Measurements from ENCODE around the gene DHX36.

DHX36 gene

GRCh38 chr3:154294016-154294415 lies 30.3 kb downstream of the DHX36 start:
- no peak for DNase-seq (ENCODE audit: low read depth, low spot score)
- H3K4me3 ChIP-seq (ENCODE audit: low read length), result no peak overlapping the region

GRCh38 chr3:154290187-154290586 lies 34.1 kb downstream of the DHX36 start:
- no peak for DNase-seq (ENCODE audit: low read depth, low spot score)
- no peak overlapping the region for H3K4me3 ChIP-seq (ENCODE audit: low read length)

- no peak for DNase-seq (ENCODE audit: low read depth, low spot score)
- no peak overlapping the region for H3K4me3 ChIP-seq (ENCODE audit: low read length)
Observed at GRCh38 chr3:154285221-154285620, 39.1 kb downstream of the DHX36 start.

- H3K4me3 ChIP-seq (ENCODE audit: low read length), result no peak overlapping the region
- DNase-seq (ENCODE audit: low read depth, low spot score), result no peak
Observed at GRCh38 chr3:154280161-154280560, 44.1 kb downstream of the DHX36 start.

- DNase-seq (ENCODE audit: low read depth, low spot score), result no peak
- H3K4me3 ChIP-seq (ENCODE audit: low read length), result no peak overlapping the region
Observed at GRCh38 chr3:154275965-154276364, 48.3 kb downstream of the DHX36 start.

- DNase-seq (ENCODE audit: low read depth, low spot score), result no peak
- no peak overlapping the region for H3K4me3 ChIP-seq (ENCODE audit: low read length)
Observed at GRCh38 chr3:154275292-154275691, 49.0 kb downstream of the DHX36 start.

GRCh38 chr3:154274348-154274747 lies 49.9 kb downstream of the DHX36 start:
- DNase-seq (ENCODE audit: low read depth, low spot score), result no peak
- no peak overlapping the region for H3K4me3 ChIP-seq (ENCODE audit: low read length)

GRCh38 chr3:154273381-154273780 lies 50.9 kb downstream of the DHX36 start:
- no peak for DNase-seq (ENCODE audit: low read depth, low spot score)
- H3K4me3 ChIP-seq (ENCODE audit: low read length), result no peak overlapping the region

GRCh38 chr3:154254527-154254926 lies 69.8 kb downstream of the DHX36 start:
- H3K4me3 ChIP-seq (ENCODE audit: low read length), result no peak overlapping the region
- DNase-seq (ENCODE audit: low read depth, low spot score), result no peak

GRCh38 chr3:154252759-154253638 lies 71.3 kb downstream of the DHX36 start:
- H3K4me3 ChIP-seq (ENCODE audit: low read length), result no peak overlapping the region
- peak; percentile 70 for DNase-seq (ENCODE audit: low read depth, low spot score)

GRCh38 chr3:154251610-154252009 lies 72.7 kb downstream of the DHX36 start:
- H3K4me3 ChIP-seq (ENCODE audit: low read length), result no peak overlapping the region
- DNase-seq (ENCODE audit: low read depth, low spot score), result no peak

GRCh38 chr3:154250291-154250690 lies 74.0 kb downstream of the DHX36 start:
- DNase-seq (ENCODE audit: low read depth, low spot score), result no peak
- no peak overlapping the region for H3K4me3 ChIP-seq (ENCODE audit: low read length)

- H3K4me3 ChIP-seq (ENCODE audit: low read length), result no peak overlapping the region
- DNase-seq (ENCODE audit: low read depth, low spot score), result no peak
Observed at GRCh38 chr3:154247806-154248415, 76.4 kb downstream of the DHX36 start.

- H3K4me3 ChIP-seq (ENCODE audit: low read length), result no peak overlapping the region
- no peak for DNase-seq (ENCODE audit: low read depth, low spot score)
Observed at GRCh38 chr3:154244644-154245043, 79.6 kb downstream of the DHX36 start.

GRCh38 chr3:154243353-154243752 lies 80.9 kb downstream of the DHX36 start:
- DNase-seq (ENCODE audit: low read depth, low spot score), result no peak
- no peak overlapping the region for H3K4me3 ChIP-seq (ENCODE audit: low read length)

GRCh38 chr3:154242766-154243165 lies 81.5 kb downstream of the DHX36 start:
- no peak overlapping the region for H3K4me3 ChIP-seq (ENCODE audit: low read length)
- no peak for DNase-seq (ENCODE audit: low read depth, low spot score)

- H3K4me3 ChIP-seq (ENCODE audit: low read length), result no peak overlapping the region
- no peak for DNase-seq (ENCODE audit: low read depth, low spot score)
Observed at GRCh38 chr3:154241496-154241895, 82.8 kb downstream of the DHX36 start.

- DNase-seq (ENCODE audit: low read depth, low spot score), result no peak
- H3K4me3 ChIP-seq (ENCODE audit: low read length), result no peak overlapping the region
Observed at GRCh38 chr3:154240235-154240634, 84.1 kb downstream of the DHX36 start.

- no peak for DNase-seq (ENCODE audit: low read depth, low spot score)
- no peak overlapping the region for H3K4me3 ChIP-seq (ENCODE audit: low read length)
Observed at GRCh38 chr3:154236331-154236730, 88.0 kb downstream of the DHX36 start.

- H3K4me3 ChIP-seq (ENCODE audit: low read length), result no peak overlapping the region
- no peak for DNase-seq (ENCODE audit: low read depth, low spot score)
Observed at GRCh38 chr3:154235330-154235729, 89.0 kb downstream of the DHX36 start.

GRCh38 chr3:154229217-154229590 lies 95.1 kb downstream of the DHX36 start:
- DNase-seq (ENCODE audit: low read depth, low spot score), result no peak
- H3K4me3 ChIP-seq (ENCODE audit: low read length), result no peak overlapping the region

Data from Jurkat, Clone E6-1 (cell line).